ENCODE measurements around the gene CLMN. TPM values are rescaled to one million over a fixed set of nuclear protein-coding genes. Genes with fewer than 3 reads are reported as not detected.

Gene CLMN
- total and polyA plus RNA-seq, 2 of the 13 experiments (the other 11 are each of a cell fraction or from before 2014, with no cell fraction given) = 15.1 to 16.7 TPM

DNA sequence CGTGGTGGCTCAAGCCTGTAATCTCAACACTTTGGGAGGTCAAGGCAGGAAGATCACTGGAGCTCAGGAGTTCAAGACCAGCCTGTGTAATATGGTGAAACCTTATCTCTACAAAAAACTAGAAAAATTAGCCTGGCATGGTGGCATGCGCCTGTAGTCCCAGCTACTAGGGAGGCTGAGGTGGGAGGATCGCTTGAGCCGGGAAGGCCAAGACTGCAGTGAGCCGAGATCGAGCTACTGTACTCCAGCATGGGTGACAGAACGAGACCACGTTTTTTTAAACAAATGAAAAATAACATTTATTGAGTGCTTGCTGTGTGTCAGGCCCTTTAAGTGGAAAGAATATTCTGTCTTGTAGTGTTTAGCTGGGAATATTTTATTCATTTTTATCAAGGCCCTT is 26.6 kb upstream of the CLMN start (continued):
- TF ChIP-seq, protein P1, sequence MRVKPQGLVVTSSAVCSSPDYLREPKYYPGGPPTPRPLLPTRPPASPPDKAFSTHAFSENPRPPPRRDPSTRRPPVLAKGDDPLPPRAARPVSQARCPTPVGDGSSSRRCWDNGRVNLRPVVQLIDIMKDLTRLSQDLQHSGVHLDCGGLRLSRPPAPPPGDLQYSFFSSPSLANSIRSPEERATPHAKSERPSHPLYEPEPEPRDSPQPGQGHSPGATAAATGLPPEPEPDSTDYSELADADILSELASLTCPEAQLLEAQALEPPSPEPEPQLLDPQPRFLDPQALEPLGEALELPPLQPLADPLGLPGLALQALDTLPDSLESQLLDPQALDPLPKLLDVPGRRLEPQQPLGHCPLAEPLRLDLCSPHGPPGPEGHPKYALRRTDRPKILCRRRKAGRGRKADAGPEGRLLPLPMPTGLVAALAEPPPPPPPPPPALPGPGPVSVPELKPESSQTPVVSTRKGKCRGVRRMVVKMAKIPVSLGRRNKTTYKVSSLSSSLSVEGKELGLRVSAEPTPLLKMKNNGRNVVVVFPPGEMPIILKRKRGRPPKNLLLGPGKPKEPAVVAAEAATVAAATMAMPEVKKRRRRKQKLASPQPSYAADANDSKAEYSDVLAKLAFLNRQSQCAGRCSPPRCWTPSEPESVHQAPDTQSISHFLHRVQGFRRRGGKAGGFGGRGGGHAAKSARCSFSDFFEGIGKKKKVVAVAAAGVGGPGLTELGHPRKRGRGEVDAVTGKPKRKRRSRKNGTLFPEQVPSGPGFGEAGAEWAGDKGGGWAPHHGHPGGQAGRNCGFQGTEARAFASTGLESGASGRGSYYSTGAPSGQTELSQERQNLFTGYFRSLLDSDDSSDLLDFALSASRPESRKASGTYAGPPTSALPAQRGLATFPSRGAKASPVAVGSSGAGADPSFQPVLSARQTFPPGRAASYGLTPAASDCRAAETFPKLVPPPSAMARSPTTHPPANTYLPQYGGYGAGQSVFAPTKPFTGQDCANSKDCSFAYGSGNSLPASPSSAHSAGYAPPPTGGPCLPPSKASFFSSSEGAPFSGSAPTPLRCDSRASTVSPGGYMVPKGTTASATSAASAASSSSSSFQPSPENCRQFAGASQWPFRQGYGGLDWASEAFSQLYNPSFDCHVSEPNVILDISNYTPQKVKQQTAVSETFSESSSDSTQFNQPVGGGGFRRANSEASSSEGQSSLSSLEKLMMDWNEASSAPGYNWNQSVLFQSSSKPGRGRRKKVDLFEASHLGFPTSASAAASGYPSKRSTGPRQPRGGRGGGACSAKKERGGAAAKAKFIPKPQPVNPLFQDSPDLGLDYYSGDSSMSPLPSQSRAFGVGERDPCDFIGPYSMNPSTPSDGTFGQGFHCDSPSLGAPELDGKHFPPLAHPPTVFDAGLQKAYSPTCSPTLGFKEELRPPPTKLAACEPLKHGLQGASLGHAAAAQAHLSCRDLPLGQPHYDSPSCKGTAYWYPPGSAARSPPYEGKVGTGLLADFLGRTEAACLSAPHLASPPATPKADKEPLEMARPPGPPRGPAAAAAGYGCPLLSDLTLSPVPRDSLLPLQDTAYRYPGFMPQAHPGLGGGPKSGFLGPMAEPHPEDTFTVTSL (CRISPR knock-in tag; IDR thresholded peaks at IDR 0.05; ENCODE audit: borderline replicate concordance) = no peak
- no peak for TF ChIP-seq CBX5 (CRISPR knock-in tag; IDR thresholded peaks at IDR 0.05; ENCODE audit: borderline replicate concordance)
- TF ChIP-seq, protein P2, sequence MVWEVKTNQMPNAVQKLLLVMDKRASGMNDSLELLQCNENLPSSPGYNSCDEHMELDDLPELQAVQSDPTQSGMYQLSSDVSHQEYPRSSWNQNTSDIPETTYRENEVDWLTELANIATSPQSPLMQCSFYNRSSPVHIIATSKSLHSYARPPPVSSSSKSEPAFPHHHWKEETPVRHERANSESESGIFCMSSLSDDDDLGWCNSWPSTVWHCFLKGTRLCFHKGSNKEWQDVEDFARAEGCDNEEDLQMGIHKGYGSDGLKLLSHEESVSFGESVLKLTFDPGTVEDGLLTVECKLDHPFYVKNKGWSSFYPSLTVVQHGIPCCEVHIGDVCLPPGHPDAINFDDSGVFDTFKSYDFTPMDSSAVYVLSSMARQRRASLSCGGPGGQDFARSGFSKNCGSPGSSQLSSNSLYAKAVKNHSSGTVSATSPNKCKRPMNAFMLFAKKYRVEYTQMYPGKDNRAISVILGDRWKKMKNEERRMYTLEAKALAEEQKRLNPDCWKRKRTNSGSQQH (CRISPR knock-in tag; IDR thresholded peaks at IDR 0.05; ENCODE audit: low read depth) = no peak
- TF ChIP-seq, protein P3, sequence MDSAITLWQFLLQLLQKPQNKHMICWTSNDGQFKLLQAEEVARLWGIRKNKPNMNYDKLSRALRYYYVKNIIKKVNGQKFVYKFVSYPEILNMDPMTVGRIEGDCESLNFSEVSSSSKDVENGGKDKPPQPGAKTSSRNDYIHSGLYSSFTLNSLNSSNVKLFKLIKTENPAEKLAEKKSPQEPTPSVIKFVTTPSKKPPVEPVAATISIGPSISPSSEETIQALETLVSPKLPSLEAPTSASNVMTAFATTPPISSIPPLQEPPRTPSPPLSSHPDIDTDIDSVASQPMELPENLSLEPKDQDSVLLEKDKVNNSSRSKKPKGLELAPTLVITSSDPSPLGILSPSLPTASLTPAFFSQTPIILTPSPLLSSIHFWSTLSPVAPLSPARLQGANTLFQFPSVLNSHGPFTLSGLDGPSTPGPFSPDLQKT (CRISPR knock-in tag; IDR thresholded peaks at IDR 0.05; ENCODE audit: borderline replicate concordance) = no peak
- TF ChIP-seq RORA (CRISPR knock-in tag; IDR thresholded peaks at IDR 0.05) = no peak
- TF ChIP-seq DNMT1 (CRISPR knock-in tag; IDR thresholded peaks at IDR 0.05) = no peak
- TF ChIP-seq KAT2B (IDR thresholded peaks at IDR 0.05; ENCODE audit: borderline replicate concordance, low read depth, low read length) = no peak
- no peak for TF ChIP-seq CBX1 (IDR thresholded peaks at IDR 0.05; ENCODE audit: low read depth)
- TF ChIP-seq HDAC1 (CRISPR knock-in tag; IDR thresholded peaks at IDR 0.05) = no peak
- TF ChIP-seq, protein P4, sequence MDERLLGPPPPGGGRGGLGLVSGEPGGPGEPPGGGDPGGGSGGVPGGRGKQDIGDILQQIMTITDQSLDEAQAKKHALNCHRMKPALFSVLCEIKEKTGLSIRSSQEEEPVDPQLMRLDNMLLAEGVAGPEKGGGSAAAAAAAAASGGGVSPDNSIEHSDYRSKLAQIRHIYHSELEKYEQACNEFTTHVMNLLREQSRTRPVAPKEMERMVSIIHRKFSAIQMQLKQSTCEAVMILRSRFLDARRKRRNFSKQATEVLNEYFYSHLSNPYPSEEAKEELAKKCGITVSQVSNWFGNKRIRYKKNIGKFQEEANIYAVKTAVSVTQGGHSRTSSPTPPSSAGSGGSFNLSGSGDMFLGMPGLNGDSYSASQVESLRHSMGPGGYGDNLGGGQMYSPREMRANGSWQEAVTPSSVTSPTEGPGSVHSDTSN (CRISPR knock-in tag; IDR thresholded peaks at IDR 0.05) = no peak
- no peak for TF ChIP-seq RCOR2 (CRISPR knock-in tag; IDR thresholded peaks at IDR 0.05)
- TF ChIP-seq, protein P5, sequence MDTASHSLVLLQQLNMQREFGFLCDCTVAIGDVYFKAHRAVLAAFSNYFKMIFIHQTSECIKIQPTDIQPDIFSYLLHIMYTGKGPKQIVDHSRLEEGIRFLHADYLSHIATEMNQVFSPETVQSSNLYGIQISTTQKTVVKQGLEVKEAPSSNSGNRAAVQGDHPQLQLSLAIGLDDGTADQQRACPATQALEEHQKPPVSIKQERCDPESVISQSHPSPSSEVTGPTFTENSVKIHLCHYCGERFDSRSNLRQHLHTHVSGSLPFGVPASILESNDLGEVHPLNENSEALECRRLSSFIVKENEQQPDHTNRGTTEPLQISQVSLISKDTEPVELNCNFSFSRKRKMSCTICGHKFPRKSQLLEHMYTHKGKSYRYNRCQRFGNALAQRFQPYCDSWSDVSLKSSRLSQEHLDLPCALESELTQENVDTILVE (CRISPR knock-in tag; IDR thresholded peaks at IDR 0.05) = no peak

Measured in HepG2 (cell line).